NCI-H526 (cell line): ENCODE results near the gene GNAT1.
"Not testable (repeated sequence)": the region's sequence is repeated elsewhere in the genome, so short reads cannot be mapped to it uniquely, and the experiment has no call there.

ENCODE experiments used
- DNase-seq, 2 experiments: peaks; one replicate each; lab custom pipeline; 2025; lab: John Stamatoyannopoulos, UW

GNAT1 gene

GRCh38 chr3:50220109-50220508 is 28.7 kb downstream of the GNAT1 start:
- DNase-seq: no peak

DNA sequence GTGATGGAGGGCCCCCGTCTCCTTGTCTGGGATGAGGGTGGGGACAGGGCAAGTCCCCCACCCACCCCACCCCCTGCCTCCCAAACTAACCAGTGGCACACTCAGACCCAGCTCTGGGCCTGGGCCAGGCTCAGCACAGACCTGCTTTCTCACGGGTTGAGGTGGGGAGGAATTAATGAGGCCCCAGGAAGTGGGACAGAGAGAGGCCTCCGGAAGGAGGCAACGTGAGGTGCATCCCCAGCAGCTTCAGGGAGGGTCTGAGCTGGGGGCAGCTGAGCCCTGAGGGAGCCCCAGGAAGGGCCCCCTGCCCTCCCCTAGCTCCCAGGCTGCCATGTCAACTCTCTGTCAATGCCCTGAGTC is 29.6 kb downstream of the GNAT1 start:
- no peak for DNase-seq

DNA sequence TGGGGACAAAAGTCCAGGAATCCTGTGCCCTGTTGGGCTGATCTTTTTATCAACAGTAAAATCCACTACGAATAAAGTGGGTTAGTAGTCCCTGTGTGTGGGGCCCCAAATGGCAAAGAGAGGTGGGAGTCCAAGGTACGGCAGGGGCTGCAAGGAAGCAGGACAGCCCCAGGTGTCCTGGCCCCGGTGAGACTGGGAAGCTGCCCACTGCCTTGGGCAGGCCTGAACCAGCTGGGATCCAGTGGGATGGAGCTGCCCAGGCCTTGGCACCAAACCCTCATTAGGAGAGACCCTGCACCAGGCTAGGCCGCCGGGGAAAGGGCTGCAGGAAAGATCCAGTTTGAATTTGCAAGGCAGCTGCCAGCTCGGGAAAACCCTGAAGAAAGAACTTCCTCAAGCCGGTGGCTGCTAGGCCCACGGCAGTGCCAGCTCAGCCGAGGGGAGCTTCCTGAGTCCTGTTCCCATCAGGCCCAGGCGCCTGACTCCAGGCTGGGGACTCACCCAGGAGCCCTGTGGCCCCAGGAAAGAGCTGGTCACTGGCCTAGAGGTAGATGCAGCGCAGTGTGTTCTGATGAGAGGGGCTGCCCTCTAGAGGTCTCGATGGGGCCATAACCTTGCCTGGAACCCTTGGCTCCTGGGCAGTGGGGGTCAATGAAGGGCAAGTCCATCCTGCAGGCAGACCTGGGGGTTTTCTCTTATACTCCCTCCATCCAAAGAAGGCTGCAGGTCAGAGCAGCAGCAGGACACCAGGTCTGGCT is 30.2 kb downstream of the GNAT1 start:
- DNase-seq: no peak

GRCh38 chr3:50222169-50222528 is 30.7 kb downstream of the GNAT1 start:
- DNase-seq: no peak

- DNase-seq: peak in 1 of 2 experiments; percentile 14
Measured at GRCh38 chr3:50224639-50225038, 33.2 kb downstream of the GNAT1 start.

GRCh38 chr3:50226888-50227389 is 35.5 kb downstream of the GNAT1 start:
- DNase-seq: peak in 1 of 2 experiments; percentile 74

DNA sequence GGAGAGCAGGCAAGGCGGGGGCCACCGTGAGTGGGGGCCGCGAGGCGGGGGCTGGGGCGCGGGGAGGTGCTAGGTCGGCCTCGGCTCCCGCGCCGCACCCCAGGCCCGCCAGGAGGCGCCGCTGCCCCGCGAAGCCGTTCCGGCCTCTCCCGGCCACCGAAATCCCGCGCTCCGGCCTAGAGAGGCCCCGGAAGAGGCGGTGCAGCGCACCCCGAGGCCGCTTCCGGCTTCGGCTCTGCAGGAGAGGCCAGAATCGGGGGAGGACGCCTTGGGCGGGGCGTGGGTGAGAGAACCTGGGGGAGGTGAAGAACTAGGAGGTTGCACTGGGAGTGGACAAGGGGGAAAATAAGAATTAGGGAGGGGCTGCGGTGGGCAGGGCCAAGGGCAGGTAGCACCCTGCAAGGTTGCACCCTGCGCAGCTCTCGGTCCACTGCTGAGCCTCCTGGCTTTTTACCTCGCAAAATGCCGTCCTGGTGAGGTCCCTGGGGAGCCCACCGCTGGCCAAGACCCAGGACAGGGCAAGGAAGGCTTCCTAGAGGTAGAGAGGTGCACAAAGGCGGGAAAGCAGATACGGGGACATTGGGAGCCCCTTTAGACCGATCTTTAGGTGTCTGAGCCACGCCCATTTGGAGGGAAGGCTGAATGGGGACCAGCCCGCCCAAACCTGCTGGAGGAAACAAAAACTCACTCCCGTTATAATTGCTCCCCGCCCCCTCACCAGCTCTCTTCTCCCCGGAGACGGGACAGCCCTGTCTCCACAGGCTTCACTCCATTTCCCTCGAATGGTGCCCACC is 36.2 kb downstream of the GNAT1 start:
- peak; percentile 78 to 97 for DNase-seq

- not testable (repeated sequence) for DNase-seq
Measured at GRCh38 chr3:50228184-50228763, 36.9 kb downstream of the GNAT1 start.

GRCh38 chr3:50229490-50229889 is 38.1 kb downstream of the GNAT1 start:
- no peak for DNase-seq

- no peak for DNase-seq
Measured at GRCh38 chr3:50230104-50230793, 38.8 kb downstream of the GNAT1 start.

GRCh38 chr3:50230794-50231125 is 39.4 kb downstream of the GNAT1 start:
- DNase-seq: no peak

DNA sequence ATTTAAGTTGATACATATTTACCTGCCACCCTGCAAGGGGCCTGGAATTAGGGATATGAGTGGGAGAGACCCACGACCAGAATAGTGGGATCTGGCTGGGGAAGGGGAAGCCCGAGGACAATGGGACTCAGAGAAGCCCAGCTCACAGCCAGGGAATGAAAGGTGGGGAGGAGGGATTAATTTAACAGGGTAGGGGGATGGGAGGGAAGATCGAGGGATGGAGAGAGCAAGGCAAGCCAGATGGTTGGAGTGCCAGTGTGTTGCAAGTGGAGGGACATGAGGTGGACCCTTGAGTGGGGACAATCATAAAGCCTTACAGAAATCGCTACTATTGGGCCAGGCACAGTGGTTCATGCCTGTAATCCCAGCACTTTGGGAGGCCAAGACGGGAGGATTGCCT is 40.2 kb downstream of the GNAT1 start:
- no peak for DNase-seq

- DNase-seq: no peak
Measured at GRCh38 chr3:50232303-50232702, 40.9 kb downstream of the GNAT1 start.

GRCh38 chr3:50233176-50233575 is 41.8 kb downstream of the GNAT1 start:
- DNase-seq: no peak

DNA sequence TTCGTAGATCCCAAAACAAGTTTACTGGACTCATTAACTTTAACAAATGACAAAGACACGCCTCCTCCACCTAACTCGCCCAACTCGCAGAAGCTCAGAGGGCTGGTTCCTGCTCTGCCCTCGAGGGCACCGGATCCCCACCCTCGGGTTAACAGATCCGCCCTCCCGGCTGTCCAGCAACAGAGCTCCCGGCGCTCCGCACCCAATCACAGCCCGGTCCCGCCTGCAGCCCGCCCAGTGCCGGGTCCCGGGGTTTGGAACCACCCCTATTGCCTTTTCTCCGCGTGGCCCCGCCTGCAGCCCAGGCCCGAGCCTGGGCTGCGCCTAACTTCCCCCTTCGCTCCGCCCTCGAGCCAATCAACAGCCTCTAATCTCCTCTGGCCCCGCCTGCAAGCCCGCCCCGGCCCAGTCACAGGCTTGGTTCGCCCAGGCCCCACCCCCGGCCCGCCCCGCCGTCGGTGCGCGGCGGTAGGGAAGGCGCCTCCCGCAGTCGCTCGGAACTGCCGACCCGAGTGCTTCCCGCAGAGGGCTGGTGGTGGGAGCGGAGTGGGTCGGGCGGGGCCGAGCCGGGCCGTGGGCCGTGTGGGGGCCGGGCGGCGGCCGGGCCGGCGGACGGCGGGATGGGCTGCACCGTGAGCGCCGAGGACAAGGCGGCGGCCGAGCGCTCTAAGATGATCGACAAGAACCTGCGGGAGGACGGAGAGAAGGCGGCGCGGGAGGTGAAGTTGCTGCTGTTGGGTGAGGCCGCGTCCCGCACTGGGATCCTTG is 44.5 kb downstream of the GNAT1 start, which contains the start of gene GNAI2:
TSS of gene GNAI2 (plus strand) at position 489 of the 768 bp plus-strand sequence. CDS start at position 621, 132 bp downstream.
- peak; percentile 92 to 99 for DNase-seq

DNA sequence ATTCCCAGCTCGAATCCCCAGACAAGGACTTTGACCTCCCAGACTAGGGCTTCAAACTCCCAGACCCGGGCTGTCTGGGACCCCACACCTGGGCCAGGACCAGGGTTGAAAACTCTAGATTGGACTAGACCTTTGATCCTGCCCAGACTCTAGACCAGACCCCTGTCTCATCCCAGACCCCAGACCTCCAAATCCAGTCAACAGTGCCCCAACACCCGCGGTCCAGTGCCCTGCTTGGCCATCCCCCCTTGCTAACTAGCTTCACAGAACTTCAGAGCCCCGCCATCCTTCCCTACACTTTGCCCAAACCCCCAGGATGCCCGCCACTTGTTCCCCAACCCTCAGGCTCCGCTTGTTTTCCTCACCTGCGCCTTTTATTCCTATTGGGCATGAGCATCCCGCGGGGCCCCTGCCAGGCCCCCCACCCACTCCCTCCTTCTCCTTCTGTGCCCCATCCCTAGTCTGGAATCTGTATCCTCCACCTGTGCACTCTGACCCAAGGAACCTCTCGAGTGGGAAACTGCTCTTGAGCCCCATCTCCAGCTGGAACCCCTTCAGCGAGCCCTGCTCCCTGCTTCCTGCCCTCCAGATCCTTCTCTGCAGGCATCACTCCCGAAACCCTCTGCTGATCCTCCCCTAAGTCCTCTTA is 45.2 kb downstream of the GNAT1 start:
- DNase-seq: no peak

DNA sequence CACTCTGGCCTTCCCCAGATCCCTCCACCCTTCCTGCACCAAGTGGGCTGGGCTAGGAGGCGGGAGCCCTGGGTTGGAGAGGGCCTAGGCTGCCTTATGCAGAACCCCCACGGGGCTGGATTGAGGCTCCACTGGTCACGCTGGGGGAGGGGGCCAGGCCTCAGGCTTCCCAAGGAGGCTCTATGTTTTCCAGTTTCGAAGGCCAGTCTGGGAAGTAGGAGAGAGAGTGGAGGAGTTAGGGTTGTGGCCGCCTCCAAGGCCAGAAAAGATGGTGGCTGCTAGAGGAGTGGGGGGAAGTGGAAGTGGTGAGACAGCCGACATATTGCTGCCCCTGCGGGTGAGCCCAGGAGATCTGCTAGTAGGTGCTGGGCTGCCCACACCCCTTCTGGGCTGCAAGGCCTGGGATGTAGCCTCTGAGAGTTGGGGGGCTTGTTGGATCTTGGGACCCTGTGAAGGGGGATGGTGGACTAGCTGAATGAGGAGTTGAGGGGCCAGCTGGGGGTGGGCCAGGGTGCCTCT is 45.8 kb downstream of the GNAT1 start:
- peak in 1 of 2 experiments; percentile 44 for DNase-seq

- DNase-seq: peak; percentile 44 to 87
Measured at GRCh38 chr3:50237754-50238548, 46.5 kb downstream of the GNAT1 start.

GRCh38 chr3:50238549-50239026 is 47.2 kb downstream of the GNAT1 start:
- no peak for DNase-seq

DNA sequence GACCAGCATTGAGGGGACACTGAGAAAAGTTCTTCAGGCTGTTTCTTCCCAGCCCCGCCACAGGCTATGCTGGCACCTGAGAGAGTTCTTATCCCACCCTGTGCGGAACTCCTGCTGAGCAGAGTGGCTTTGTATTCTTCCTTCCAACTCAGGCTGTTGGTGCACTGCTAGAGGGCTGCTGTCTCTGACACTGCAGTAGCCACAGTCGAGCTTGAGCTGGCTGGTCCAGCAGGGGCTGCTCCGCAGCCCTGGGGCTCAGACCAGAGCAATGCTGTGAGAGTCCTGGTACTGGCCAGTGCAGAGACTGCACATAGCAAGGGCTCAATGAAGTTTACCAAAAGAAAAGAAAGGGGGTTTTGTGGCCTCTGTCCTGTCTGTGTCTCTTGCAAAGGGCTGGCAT is 48.2 kb downstream of the GNAT1 start:
- DNase-seq: no peak
